22Rv1 (cell line): ENCODE results near the gene ADAMTS3.

Source experiments
- H3K27ac ChIP-seq: fragments of 450-650 bp; 2 replicates; pipeline ENCODE4 v1.5.1; 2017
- CTCF ChIP-seq: fragments of 450-650 bp; IDR thresholded peaks from 2 replicates; pipeline ENCODE4 v1.5.1; 2017; ENCODE audit warnings: mild to moderate bottlenecking
- ZFX ChIP-seq: fragments of 450-650 bp; IDR thresholded peaks from 2 replicates; pipeline ENCODE4 v1.6.1; 2017; ENCODE audit warnings: antibody characterized with exemption, borderline replicate concordance

Gene ADAMTS3

GRCh38 chr4:72375073-72375736 lies 193.8 kb downstream of the ADAMTS3 start:
- no peak overlapping the region for H3K27ac ChIP-seq
- TF ChIP-seq ZFX: no peak
- no peak for TF ChIP-seq CTCF

- no peak overlapping the region for H3K27ac ChIP-seq
- no peak for TF ChIP-seq ZFX
Measured at GRCh38 chr4:72374159-72374558, 194.9 kb downstream of the ADAMTS3 start.

- no peak overlapping the region for H3K27ac ChIP-seq
- TF ChIP-seq CTCF (no peak), ZFX (no peak)
Measured at GRCh38 chr4:72366601-72367000, 202.4 kb downstream of the ADAMTS3 start.

- H3K27ac ChIP-seq: no peak overlapping the region
- TF ChIP-seq ZFX (no peak), CTCF (no peak)
Measured at GRCh38 chr4:72365981-72366380, 203.0 kb downstream of the ADAMTS3 start.

GRCh38 chr4:72365016-72365415 lies 204.0 kb downstream of the ADAMTS3 start:
- TF ChIP-seq ZFX (no peak), CTCF (no peak)
- no peak overlapping the region for H3K27ac ChIP-seq

GRCh38 chr4:72360075-72360474 lies 208.9 kb downstream of the ADAMTS3 start:
- no peak overlapping the region for H3K27ac ChIP-seq
- no peak for TF ChIP-seq ZFX
- TF ChIP-seq CTCF: no peak

GRCh38 chr4:72358483-72358882 lies 210.5 kb downstream of the ADAMTS3 start:
- H3K27ac ChIP-seq: no peak overlapping the region
- TF ChIP-seq CTCF: no peak
- TF ChIP-seq ZFX: no peak

GRCh38 chr4:72357908-72358307 lies 211.1 kb downstream of the ADAMTS3 start:
- H3K27ac ChIP-seq: no peak overlapping the region
- TF ChIP-seq ZFX (no peak), CTCF (no peak)
